ACC112 (cell line): Measurements from ENCODE around the gene ASAP2.
"Not testable (repeated sequence)": the region's sequence is repeated elsewhere in the genome, so short reads cannot be mapped to it uniquely, and the experiment has no call there.

ENCODE experiments used
- H2AFZ ChIP-seq: fragments of 200-600 bp; sonication (generic); one replicate; pipeline ENCODE4 v1.6.0; 2017; ENCODE audit warnings: antibody characterized with exemption, low read length; ENCODE audit not compliant: unreplicated experiment
- H3K27ac ChIP-seq: fragments of 200-600 bp; sonication (generic); 2 replicates; pipeline ENCODE4 v1.5.1; 2014; ENCODE audit warnings: low read depth, mild to moderate bottlenecking, antibody characterized with exemption, low read length, moderate library complexity
- H3K27me3 ChIP-seq: fragments of 200-600 bp; sonication (generic); 2 replicates; pipeline ENCODE4 v1.6.1; 2014; ENCODE audit warnings: mild to moderate bottlenecking, antibody characterized with exemption, low read length, moderate library complexity, mixed read lengths; ENCODE audit not compliant: insufficient read depth
- H3K36me3 ChIP-seq: fragments of 200-600 bp; sonication (generic); 2 replicates; pipeline ENCODE4 v1.6.1; 2016; ENCODE audit warnings: mild to moderate bottlenecking, antibody characterized with exemption, low read length, moderate library complexity, mixed read lengths; ENCODE audit not compliant: insufficient read depth
- H3K4me1 ChIP-seq: fragments of 200-600 bp; sonication (generic); one replicate; pipeline ENCODE4 v1.6.1; 2016; ENCODE audit warnings: low read length, mixed read lengths; ENCODE audit not compliant: insufficient read depth, unreplicated experiment, control insufficient read depth
- H3K4me3 ChIP-seq: fragments of 200-600 bp; sonication (generic); 2 replicates; pipeline ENCODE4 v1.5.1; 2014; ENCODE audit warnings: mild to moderate bottlenecking, low read depth, low read length
- H3K79me2 ChIP-seq: fragments of 200-600 bp; sonication (generic); one replicate; pipeline ENCODE4 v1.6.0; 2016; ENCODE audit warnings: low read length; ENCODE audit not compliant: control insufficient read depth, unreplicated experiment, insufficient read depth

ASAP2 gene

GRCh38 chr2:9212661-9213411, 6.2 kb downstream of the ASAP2 start:
- Histone ChIP-seq H3K27ac (peak overlapping the region; percentile 38), H3K36me3 (peaks cover 5% of the 10 kb centered on the region; the same call in 1 of the 2 replicates), H3K4me1 (peaks cover 49% of the 10 kb centered on the region), H3K79me2 (peaks cover 86% of the 10 kb centered on the region), H2AFZ (no peak overlapping the region), H3K27me3 (no peaks in the 10 kb centered on the region), H3K4me3 (no peak overlapping the region)

GRCh38 chr2:9213477-9214051, 7.0 kb downstream of the ASAP2 start:
- Histone ChIP-seq H3K27me3 (no peaks in the 10 kb centered on the region), H2AFZ (no peak overlapping the region), H3K36me3 (peaks cover 5% of the 10 kb centered on the region; the same call in 1 of the 2 replicates), H3K4me3 (no peak overlapping the region), H3K27ac (0 out of 2 replicates have a peak overlapping the region, but pooled peaks have one; percentile 38), H3K4me1 (peaks cover 56% of the 10 kb centered on the region), H3K79me2 (peaks cover 88% of the 10 kb centered on the region)

DNA sequence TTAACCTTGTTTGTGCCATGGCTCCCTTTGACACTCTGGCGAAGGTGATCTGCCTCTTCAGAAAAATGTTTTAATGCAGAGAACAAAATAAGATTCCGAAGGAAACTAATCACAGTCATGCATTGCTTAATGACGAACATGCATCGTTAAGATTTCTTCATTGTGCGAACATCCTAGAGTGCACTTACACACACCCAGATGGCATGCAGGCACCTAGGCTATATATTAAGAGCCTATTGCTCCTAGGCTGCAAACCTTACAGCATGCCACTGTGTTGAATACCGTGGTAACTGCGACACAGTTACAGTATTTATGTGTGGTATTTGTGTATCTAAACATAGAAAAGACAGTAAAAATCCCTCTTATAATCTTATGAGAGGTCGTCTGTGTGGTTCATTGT, 8.3 kb downstream of the ASAP2 start:
- peaks cover 63% of the 10 kb centered on the region for H3K4me1 ChIP-seq
- H3K4me3 ChIP-seq = no peak overlapping the region
- H3K27me3 ChIP-seq = no peaks in the 10 kb centered on the region
- H2AFZ ChIP-seq = no peak overlapping the region
- no peak overlapping the region for H3K27ac ChIP-seq
- peaks cover 90% of the 10 kb centered on the region for H3K79me2 ChIP-seq
- H3K36me3 ChIP-seq = peaks cover 5% of the 10 kb centered on the region; the same call in 1 of the 2 replicates

GRCh38 chr2:9215680-9216079, 9.1 kb downstream of the ASAP2 start:
- Histone ChIP-seq H3K4me1 (peaks cover 59% of the 10 kb centered on the region), H3K36me3 (peaks cover 5% of the 10 kb centered on the region; the same call in 1 of the 2 replicates), H3K4me3 (no peak overlapping the region), H2AFZ (no peak overlapping the region), H3K27me3 (no peaks in the 10 kb centered on the region), H3K79me2 (peaks cover 90% of the 10 kb centered on the region), H3K27ac (no peak overlapping the region)

DNA sequence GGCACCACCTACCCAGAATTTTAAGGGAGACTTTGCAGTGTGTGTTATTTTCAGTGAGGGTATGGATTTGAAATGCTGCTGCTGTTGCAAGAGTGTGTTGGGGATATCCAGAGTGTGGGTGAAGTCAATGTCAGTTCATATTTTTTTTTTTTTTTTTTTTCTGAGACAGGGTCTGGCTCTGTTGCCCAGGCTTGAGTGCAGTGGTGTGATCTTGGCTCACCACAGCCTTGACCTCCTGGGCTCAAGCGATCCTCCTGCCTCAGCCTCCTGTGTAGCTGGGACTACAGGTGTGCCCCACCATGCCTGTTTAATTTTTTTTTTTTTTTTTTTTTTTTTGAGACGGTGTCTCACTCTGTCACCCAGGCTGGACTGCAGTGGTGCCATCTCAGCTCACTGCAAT, 9.5 kb downstream of the ASAP2 start:
- peaks cover 90% of the 10 kb centered on the region for H3K79me2 ChIP-seq
- H3K27me3 ChIP-seq = not testable (repeated sequence)

DNA sequence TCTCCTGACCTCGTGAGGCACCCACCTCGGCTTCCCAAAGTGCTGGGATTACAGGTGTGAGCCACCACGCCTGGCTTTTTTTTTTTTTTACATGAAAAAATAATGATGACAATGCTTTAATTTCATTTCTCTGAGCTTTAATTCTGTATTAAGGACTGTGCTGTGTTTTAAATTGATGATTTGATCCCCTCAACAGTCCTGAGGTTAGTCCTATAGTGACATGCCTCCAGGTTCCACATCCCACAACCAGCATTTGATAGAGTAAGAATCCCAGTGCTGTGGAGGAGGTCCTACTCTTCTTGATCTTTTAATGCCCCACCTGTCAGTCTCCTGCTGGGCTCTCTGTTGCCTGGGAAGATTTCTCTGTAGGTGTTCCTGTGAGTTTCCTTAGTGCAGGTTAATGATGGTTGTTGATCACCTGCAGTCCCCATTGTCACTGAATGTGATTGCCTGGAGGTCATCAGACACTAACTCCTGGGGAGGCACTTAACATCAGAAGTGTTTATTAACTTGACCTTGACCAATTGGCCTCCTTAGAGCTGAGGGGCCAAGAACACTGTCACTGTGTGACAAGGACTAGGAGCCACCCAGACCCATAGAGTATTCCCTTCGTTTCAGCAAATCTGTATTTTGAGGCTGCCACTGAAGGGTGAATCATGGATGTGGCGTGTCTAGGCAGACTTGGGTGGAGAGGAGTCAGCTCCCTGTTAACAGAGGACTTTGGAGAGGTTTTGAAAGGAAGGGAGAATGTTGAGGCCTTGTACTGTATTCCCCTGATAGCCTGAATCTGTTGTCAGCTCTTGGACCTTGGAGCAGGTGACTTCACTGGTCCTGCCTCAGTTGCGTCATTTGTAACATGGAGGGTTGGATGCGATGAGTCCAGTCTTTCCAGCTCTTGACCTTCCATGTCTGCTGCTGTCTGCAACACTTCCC, 11.5 kb downstream of the ASAP2 start:
- peak overlapping the region; percentile 15; the same call in 1 of the 2 replicates for H3K27ac ChIP-seq
- H3K4me1 ChIP-seq = peaks cover 43% of the 10 kb centered on the region
- H3K4me3 ChIP-seq = no peak overlapping the region
- no peaks in the 10 kb centered on the region for H3K27me3 ChIP-seq
- H3K36me3 ChIP-seq = no peaks in the 10 kb centered on the region
- peaks cover 89% of the 10 kb centered on the region for H3K79me2 ChIP-seq
- H2AFZ ChIP-seq = no peak overlapping the region

More for the DNA sequence above, 9.5 kb downstream of the ASAP2 start:
- H3K4me3 ChIP-seq, H3K36me3 ChIP-seq, H2AFZ ChIP-seq, H3K27ac ChIP-seq: not testable (repeated sequence)
- H3K4me1 ChIP-seq = peaks cover 59% of the 10 kb centered on the region

DNA sequence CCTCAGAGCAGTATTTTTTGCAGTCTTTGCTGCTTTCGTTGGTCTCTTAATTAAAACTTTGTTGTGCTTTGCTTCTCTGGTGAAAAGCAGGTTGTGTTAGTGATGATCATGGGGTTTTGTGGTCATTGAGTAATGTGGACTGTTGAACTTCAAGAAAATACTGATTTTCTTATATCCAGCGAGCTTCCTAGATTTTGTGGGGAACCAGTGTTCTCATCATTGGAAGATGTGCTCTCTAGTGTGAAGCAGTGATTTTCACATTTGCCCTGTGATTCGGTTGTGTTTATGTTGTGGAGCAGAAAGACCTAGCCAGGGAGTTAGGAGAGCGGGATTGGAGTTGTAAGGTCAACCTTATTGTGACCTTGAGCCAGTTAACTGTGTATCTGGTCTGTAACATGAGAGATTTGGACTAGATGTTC, 12.4 kb downstream of the ASAP2 start:
- Histone ChIP-seq H3K4me1 (peaks cover 38% of the 10 kb centered on the region), H3K27ac (peak overlapping the region; percentile 30), H3K27me3 (no peaks in the 10 kb centered on the region), H2AFZ (no peak overlapping the region), H3K79me2 (peaks cover 89% of the 10 kb centered on the region), H3K36me3 (no peaks in the 10 kb centered on the region), H3K4me3 (no peak overlapping the region)

DNA sequence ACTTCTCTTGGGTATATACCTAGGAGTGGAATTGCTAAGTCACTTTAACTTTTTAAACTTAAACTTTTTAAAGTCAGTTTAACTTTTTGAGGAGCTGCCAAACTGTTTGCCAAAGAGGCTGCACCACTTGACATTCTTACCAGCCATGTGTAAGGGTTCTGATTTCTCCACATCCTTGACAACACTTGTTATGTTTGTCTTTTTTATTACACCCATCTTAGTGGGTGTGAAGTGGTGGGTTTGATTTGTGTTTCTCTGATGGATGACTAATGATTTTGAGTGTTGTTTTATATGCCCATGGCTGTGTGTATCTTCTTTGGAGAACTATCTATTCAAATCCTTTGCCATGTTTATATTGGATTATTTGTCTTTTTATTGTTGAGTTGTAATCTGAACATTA, 13.6 kb downstream of the ASAP2 start:
- Histone ChIP-seq H3K79me2 (peaks cover 89% of the 10 kb centered on the region), H3K4me1 (peaks cover 38% of the 10 kb centered on the region), H3K27ac (peak overlapping the region; percentile 30), H2AFZ (no peak overlapping the region), H3K4me3 (no peak overlapping the region), H3K27me3 (no peaks in the 10 kb centered on the region), H3K36me3 (no peaks in the 10 kb centered on the region)

- no peak overlapping the region for H3K4me3 ChIP-seq
- H3K27me3 ChIP-seq = no peaks in the 10 kb centered on the region
- peaks cover 34% of the 10 kb centered on the region for H3K4me1 ChIP-seq
- H3K27ac ChIP-seq = 0 out of 2 replicates have a peak overlapping the region, but pooled peaks have one; percentile 30
- H3K79me2 ChIP-seq = peaks cover 90% of the 10 kb centered on the region
- H2AFZ ChIP-seq = no peak overlapping the region
- no peaks in the 10 kb centered on the region for H3K36me3 ChIP-seq
Measured at GRCh38 chr2:9221223-9221622, 14.6 kb downstream of the ASAP2 start.

DNA sequence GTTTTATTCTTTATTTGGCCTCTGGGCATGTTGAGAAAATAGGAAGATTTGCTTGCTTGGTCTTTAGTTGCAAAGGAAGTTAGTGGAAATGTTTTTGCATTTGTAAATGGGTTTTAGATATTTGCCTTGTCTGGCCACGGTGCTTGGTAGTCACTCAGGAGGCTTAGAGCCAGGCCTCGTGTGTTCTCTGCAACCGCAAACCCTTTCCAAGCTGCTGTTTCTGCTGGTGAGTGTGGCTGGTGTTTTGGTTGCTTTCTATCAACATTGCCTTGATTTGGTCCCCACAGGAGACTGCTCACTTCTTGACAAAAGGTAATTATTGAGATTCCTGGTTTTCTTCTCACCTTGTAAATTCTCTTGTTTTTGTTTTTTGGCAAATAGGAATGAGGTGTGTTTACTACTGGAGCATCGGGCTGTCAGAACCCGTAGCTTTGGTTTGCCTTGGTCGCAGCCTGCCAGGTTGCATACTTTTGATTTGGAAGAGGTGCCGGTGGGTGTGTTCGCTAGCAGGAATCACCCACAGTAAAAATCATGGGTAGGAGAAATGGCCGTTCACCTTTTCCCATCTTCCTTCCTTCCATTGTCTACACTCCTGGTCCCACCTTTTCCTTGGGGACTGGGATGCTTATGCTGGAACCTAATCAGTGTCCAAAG, 15.8 kb downstream of the ASAP2 start:
- H3K36me3 ChIP-seq = no peaks in the 10 kb centered on the region
- H3K27ac ChIP-seq = no peak overlapping the region
- H2AFZ ChIP-seq = no peak overlapping the region
- H3K4me3 ChIP-seq = no peak overlapping the region
- no peaks in the 10 kb centered on the region for H3K27me3 ChIP-seq
- peaks cover 32% of the 10 kb centered on the region for H3K4me1 ChIP-seq
- peaks cover 94% of the 10 kb centered on the region for H3K79me2 ChIP-seq
